ENCODE data around the gene NEUROG1.

DNA sequence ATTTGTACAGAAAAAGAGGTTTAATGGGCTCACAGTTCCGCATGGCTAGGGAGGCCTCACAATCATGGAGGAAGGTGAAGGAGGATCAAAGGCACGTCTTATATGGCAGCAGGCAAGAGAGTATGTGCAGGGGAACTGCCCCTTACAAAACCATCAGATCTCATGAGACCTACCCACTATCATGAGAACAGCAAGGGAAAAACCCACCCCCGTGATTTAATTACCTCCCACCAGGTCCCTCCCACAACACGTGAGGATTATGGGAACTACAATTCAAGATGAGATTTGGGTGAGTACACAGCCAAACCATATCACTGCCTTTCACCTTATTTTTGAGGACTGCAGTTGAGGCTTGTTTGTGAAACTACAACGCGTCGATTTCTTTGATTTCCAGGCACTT lies 20.9 kb upstream of the NEUROG1 start:
- TF ChIP-seq POLR2AphosphoS5 (IDR thresholded peaks at IDR 0.05) (no peak), POLR2A (IDR thresholded peaks at IDR 0.05; ENCODE audit: low read depth) (no peak), EP300 (IDR thresholded peaks at IDR 0.05) (no peak)
- TF ChIP-seq, protein P1, sequence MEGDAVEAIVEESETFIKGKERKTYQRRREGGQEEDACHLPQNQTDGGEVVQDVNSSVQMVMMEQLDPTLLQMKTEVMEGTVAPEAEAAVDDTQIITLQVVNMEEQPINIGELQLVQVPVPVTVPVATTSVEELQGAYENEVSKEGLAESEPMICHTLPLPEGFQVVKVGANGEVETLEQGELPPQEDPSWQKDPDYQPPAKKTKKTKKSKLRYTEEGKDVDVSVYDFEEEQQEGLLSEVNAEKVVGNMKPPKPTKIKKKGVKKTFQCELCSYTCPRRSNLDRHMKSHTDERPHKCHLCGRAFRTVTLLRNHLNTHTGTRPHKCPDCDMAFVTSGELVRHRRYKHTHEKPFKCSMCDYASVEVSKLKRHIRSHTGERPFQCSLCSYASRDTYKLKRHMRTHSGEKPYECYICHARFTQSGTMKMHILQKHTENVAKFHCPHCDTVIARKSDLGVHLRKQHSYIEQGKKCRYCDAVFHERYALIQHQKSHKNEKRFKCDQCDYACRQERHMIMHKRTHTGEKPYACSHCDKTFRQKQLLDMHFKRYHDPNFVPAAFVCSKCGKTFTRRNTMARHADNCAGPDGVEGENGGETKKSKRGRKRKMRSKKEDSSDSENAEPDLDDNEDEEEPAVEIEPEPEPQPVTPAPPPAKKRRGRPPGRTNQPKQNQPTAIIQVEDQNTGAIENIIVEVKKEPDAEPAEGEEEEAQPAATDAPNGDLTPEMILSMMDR (IDR thresholded peaks at IDR 0.05), result no peak
